GM18858 (cell line): ENCODE measurements around the gene GET3.

Source experiments
- ATAC-seq: cut with Tn5 transposase; IDR thresholded peaks from one replicate; pipeline ENCODE4 v1.9.1; 2021; ENCODE audit not compliant: unreplicated experiment

GET3 gene

DNA sequence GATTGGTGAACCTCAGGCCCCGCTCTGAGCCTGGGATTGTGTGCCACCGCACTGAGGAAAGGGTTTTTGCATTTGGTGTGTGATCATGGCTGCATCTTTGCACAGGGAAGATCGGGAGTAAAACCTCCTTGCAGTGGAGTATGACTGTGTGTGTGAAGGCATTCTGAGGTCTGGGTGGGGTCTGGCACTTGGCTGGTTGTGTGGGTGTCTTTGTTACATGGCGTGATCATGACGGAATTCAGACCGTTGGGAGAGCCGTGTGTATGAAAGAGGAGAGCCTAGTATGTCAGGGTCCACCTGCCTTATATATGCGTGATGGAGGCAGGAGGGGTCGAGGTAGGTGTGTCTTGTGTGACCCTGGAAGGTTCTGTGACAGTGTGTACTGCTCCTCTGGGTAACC lies 13.6 kb downstream of the GET3 start:
- ATAC-seq, result no peak

DNA sequence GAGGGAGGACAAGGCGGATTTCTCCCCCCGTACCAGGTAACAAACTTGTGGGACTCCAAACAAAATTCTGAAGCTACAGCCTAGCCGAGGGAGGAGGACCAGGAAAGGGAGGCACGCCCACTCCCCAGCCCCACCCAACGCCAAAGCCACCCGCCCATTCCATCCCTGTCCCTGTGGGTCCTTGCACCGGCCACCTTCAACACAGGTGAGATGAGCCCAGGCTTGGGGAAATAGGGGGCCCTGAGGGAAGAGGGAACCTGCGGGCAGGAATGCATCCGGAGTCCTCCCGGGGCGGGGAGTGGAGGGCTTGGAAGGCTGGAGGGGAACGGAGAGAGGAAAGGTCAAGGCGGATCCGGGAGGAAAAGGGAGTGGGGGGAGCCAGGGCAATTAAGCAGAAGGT lies 14.3 kb downstream of the GET3 start, which contains the start of gene BEST2:
Gene BEST2, plus strand, starts transcription at position 157 of the 400 bp plus-strand sequence. CDS start 802 bp downstream, outside the sequence.
- no peak for ATAC-seq

DNA sequence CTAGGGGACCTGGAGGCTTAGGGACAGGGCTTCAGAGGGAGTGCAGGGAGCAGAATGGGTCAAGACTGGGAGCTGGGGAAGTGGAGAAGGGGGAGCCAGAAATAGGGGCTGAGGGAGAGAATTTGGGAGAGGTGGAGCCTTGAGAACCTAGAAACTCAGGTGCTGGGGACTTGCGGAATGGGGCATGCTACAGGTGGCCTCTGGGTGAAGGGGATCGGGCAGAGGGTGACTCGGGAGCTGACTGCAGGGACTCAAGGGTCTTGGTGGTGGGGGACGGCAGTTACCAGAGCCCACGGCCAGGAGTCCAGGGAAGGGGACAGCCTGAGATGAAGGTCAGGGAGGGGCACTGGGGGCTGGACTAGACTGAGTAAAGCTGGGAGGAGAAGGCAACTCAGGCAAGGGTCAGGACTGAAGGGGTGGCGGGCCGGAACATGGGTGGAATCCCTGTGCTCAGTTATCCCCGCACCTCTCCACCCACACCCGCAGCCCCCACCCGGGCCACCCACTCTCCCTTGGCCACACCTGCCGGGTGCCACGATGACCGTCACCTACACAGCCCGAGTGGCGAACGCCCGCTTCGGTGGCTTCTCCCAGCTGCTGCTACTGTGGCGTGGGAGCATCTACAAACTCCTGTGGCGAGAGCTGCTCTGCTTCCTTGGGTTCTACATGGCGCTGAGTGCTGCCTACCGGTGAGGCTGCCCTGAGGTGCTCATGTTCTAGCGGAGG lies 14.9 kb downstream of the GET3 start:
- no peak for ATAC-seq

- no peak for ATAC-seq
These were observed 17.3 kb downstream of the GET3 start for GRCh38 chr19:12754465-12755196.

DNA sequence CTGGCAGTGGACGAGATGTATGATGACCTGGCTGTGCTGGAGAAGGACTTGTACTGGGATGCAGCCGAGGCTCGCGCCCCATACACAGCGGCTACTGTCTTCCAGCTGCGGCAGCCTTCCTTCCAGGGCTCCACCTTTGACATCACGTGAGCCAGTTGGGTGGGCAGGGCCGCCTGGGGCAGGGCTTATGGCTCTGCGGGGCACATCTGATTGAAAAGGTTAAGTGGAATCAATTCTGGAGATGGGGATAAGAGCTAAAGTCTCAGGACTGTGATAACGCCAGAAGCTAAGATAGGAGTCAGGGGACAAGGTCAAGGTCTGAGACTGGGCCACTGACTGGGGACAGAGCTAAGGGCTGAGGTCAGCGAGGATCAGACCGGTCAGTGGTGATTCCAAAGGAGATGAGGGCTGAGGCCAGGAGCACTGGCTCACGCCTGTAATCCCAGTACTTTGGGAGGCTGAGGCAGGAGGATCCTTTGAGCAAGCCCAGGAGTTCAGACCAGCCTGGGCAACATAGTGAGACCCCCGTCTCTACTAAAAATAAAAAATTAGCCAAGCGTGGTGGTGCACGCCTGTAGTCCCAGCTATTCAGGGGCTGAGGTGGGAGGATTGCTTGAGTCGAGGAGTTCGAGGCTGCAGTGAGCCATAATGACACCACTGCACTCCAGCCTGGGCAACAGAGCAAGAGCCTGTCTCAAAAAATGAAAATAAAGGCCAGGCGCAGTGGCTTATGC lies 19.0 kb downstream of the GET3 start:
- ATAC-seq, result no peak

DNA sequence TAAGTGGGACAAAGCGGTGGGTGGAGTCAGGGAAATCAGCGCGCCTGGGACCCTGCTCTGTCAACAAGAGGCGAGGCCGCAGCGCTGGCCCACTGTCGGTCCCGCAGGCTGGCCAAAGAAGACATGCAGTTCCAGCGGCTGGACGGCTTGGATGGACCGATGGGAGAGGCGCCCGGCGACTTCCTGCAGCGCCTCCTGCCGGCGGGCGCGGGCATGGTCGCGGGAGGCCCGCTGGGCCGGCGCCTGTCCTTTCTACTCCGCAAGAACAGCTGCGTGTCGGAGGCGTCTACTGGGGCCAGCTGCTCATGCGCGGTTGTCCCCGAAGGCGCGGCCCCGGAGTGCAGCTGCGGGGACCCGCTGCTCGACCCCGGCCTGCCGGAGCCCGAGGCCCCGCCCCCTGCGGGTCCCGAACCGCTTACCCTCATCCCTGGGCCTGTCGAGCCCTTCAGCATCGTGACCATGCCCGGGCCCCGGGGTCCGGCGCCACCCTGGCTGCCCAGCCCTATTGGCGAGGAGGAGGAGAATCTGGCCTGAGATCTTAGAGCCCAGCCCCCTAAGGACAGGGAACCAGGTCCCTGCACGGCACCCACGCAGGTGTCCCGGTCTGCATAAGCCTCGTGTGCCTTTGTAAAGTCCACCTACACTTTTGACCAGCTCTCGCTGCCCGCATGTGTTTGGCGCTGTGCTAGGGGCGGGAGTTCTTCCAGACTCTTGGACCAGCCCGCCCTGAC lies 20.4 kb downstream of the GET3 start:
- ATAC-seq, result no peak

GRCh38 chr19:12759686-12760085 lies 22.4 kb downstream of the GET3 start:
- no peak for ATAC-seq

DNA sequence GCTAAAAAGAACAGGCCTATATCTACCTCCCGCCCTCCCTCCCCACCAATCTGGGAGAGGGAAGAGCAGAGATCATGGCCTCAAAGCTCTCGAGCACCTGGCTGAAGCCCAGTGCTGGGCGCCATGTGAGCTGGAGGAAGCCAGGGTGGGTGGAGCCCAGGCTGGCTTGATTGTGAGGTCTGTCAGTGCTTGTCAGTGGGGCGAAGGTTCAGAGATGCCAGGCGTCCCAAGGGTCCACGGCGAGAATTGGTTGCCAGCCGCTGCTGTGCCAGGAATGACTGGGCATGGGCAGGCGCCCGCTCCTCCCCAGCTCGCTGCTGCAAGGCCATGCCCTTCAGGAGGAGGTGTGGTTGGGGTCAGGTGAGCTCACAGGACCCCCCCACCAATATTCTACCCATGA lies 25.8 kb downstream of the GET3 start:
- no peak for ATAC-seq

DNA sequence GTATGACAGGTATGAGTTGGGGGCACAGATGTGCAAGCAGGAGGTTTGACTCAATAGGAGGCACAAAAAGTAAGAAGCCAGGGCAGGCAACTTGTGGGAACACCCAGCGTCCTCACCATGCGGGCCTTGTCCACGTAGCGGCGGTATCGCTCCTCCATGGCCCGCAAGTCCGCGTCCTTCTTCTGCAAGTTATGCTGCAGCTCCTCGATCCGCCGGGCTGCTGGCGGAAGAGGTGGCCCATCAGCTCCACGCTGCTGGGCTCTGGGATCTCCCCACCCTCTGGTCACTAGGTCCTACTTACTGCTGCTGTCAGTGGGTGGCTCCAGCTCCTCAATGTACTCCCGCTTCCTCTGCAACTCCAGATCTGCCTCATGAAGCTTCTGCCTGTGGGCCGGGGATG lies 27.4 kb downstream of the GET3 start:
- no peak for ATAC-seq

- no peak for ATAC-seq
These were observed 28.8 kb downstream of the GET3 start for GRCh38 chr19:12766051-12766521.

GRCh38 chr19:12767150-12767549 lies 29.9 kb downstream of the GET3 start:
- ATAC-seq, result no peak

- no peak for ATAC-seq
These were observed 30.4 kb downstream of the GET3 start for GRCh38 chr19:12767666-12768065.

DNA sequence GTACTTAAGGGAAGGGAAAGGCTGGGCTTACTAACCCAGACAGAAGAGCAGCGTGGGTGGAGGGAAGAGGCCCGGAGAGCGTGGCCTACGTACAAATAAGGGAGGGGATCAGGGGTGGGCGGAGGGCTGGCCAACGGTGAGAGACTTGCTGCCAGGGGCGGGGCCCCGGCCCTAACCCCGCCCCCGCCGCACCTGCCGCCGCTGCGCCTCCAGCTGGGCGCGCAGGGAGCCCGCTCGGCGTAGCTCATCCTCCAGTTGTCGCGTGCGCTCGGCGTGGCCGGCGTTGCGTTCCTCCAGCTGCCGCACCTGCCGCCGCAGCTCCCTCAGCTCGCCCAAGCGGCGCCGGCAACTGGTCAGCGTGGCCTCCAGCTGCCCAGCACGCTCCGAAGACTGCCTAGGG lies 32.4 kb downstream of the GET3 start:
- ATAC-seq, result no peak

DNA sequence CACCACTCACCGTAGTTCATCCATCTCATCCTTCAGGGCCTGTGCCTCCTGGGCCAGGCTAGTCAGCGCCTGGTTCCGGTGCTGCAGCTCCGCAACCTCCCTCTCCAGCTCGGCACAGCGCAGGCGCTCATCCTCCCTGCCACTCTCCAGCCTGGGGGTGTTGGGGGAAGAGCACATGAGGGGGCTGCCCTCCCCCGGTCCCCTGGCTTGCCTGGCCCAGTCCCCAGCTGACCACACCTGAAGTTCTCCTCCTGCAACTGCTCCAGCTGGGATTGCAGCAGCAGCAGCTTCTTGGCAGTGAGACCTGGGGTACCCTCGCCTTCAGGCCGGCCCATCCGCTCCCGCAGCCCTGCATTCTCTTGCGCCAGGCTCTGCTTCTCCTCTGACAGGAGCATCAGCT lies 33.6 kb downstream of the GET3 start:
- ATAC-seq, result no peak

- ATAC-seq, result no peak
These were observed 35.0 kb downstream of the GET3 start for GRCh38 chr19:12772323-12772722.

GRCh38 chr19:12773571-12773970 lies 36.3 kb downstream of the GET3 start:
- ATAC-seq, result no peak

DNA sequence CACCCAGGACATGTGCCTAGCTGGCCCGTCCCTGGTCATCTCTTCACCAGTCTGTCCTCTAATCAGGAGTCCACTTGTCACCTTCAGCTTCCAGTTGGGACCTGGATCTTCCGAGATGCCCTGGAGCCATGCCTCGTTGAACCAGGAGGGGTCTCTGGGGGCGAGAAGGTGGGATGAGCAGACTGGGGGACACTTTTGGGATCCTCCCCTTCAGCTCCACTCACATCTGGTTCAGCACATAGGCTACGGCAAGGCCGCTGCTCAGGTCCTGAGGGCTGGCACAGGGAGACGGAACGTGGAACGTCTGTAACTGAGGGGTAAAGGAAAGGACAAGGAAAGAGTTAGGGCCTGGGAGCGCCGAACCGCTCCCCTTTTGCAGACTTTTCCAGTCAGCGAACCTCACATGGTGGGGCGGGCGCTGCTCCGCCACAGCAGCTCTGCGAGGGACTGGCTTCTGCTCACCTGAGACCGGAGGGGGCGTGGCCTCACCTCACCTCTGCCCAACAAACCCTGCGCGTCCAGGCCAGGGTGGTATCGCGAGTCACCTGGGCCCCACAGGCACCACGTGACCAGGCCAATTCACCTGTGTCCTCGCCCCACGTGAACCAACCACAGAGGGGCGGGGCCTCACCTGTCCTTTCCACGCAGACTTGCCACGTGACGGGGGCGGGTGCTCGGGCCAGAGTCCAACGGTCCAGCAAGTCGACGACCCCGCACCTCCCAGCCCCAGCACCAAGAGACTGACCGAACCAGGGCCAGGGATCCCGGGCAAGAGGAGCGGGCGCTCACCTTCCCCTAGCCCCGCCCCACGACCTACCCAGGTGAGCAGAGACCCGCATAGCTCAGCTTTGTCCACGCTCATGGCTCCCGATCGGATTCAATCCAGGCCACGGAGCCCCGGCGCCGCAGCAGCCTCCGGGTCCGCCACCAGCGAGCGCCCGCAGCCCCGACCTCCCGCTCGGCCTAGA lies 37.6 kb downstream of the GET3 start, which contains the start of gene HOOK2:
Gene HOOK2, minus strand, starts transcription at position 965 of the 968 bp plus-strand sequence. Its CDS starts 103 bp downstream, at position 862.
- ATAC-seq, result no peak

DNA sequence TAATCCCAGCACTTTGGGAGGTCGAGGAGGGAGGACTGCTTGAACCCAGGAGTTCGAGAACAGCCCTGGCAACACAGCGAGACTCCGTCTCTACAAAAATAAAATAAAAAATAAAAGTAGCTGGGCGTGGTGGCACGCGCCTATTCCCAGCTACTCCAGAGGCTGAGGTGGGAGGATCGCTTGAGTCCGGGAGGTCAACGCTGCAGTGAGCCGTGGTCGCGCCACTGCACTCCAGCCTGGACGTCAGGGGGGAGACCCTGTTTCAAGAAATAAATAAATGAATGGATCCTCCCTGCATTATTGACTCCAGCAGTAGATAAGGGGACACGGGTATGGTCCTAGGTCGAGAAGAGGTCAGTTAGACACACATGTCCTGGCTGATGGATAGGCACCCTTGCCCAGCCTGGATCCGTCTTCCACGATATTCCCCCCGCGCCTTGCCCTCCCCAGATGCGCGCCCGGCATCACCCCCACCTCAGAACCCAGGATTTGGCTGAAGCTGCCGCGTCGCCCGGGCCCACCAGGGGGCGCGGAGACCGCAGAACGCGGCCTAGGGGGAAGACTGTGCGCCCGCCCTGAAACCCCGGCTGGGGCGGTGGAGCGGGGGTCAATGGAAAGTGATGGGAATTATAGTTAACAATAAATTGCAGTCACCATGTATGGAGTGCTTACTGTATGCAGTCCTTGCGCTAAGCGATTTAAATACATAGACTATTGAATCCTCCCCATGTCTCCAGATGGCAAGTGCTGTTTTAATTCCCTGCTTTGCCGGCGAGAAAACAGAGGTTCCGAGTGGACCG lies 40.1 kb downstream of the GET3 start:
- ATAC-seq, result no peak
